HepG2 (cell line): ENCODE results near the gene KRTAP5-2. TPM values are rescaled to one million over a fixed set of nuclear protein-coding genes. Genes with fewer than 3 reads are reported as not detected.

ENCODE experiments used
- ATAC-seq: fragments of 200-7000 bp; cut with Tn5 transposase; 3 replicates; pipeline ENCODE4 v1.9.1; 2020; ENCODE audit warnings: mild to moderate bottlenecking, moderate library complexity
- BruUV-seq: library from RNA; stranded (reverse); fragments of 400-500 nt; replicated peaks from 2 replicates; lab custom pipeline; 2021; lab: Mats Ljungman, UMichigan
- CTCF ChIA-PET: fragments of 300-600 bp; formaldehyde crosslinking; extraction: SDS; loops from one replicate; lab custom pipeline; 2021; ENCODE audit warnings: low total read pairs, inconsistent platforms, low intra/inter-chr PET ratio; lab: Yijun Ruan, JAX
- POLR2A ChIA-PET: fragments of 350-600 bp; sonication (Branson Sonifier 250); formaldehyde crosslinking; loops from one replicate; lab custom pipeline; 2020; ENCODE audit warnings: antibody characterized with exemption, inconsistent platforms; lab: Yijun Ruan, JAX
- DNase-seq: peaks from one replicate; pipeline ENCODE4 v3.0.0-alpha.2; 2015; ENCODE audit warnings: low spot score
- FAIRE-seq: peaks from 3 replicates; lab custom pipeline; 2011; peaks lifted over from hg19 to GRCh38; lab: Jason Lieb, UNC
- H2AFZ ChIP-seq: one replicate; pipeline ENCODE4 v1.6.1; 2011; ENCODE audit warnings: low read length, inconsistent platforms
- H3K27ac ChIP-seq: fragments of 300-600 bp; 3 replicates; pipeline ENCODE4 v1.8.0; 2011; ENCODE audit warnings: mixed run types, mild to moderate bottlenecking, mixed read lengths, low read length, inconsistent platforms; ENCODE audit not compliant: insufficient read depth; ENCODE audit errors: extremely low read length
- H3K27me3 ChIP-seq, 2 experiments: fragments of 200-600 bp in 1 of 2; 2 replicates in 1 of 2; 3 replicates in 1 of 2; pipeline versions ENCODE4 v1.6.0 to v1.8.0; 2011; ENCODE audit warnings: low read length in 2 of 2, mild to moderate bottlenecking in 2 of 2, moderate library complexity in 2 of 2, inconsistent platforms in 1 of 2; ENCODE audit not compliant: insufficient read depth in 2 of 2, control insufficient read depth in 1 of 2
- H3K36me3 ChIP-seq, 2 experiments: fragments of 200-600 bp in 1 of 2; replicated peaks in 1 of 2; 2 replicates in 1 of 2; 3 replicates in 1 of 2; pipeline versions ENCODE4 v1.5.1 to v1.8.0; 2011; ENCODE audit warnings: low read length in 2 of 2, inconsistent platforms in 1 of 2; ENCODE audit not compliant: insufficient read depth in 2 of 2, control insufficient read depth in 1 of 2
- H3K4me1 ChIP-seq: 2 replicates; pipeline ENCODE4 v1.5.1; 2012; ENCODE audit warnings: low read length, inconsistent platforms; ENCODE audit not compliant: insufficient read depth
- H3K4me2 ChIP-seq: 2 replicates; pipeline ENCODE4 v1.6.0; 2011; ENCODE audit warnings: low read depth, low read length, inconsistent platforms
- H3K4me3 ChIP-seq, 3 experiments: fragments of 200-600 bp in 1 of 3; sonication (generic), shearing (Covaris generic) in 1 of 3; replicated peaks in 1 of 3; 2 replicates each; pipeline ENCODE4 v1.5.1; 2011 to 2016; ENCODE audit warnings: low read length in 3 of 3, inconsistent platforms in 2 of 3, low read depth in 2 of 3, mild to moderate bottlenecking in 2 of 3, control low read depth in 1 of 3, mixed read lengths in 1 of 3; ENCODE audit not compliant: insufficient read depth in 1 of 3
- H3K79me2 ChIP-seq: one replicate; pipeline ENCODE4 v1.6.1; 2011; ENCODE audit warnings: low read length, inconsistent platforms; ENCODE audit not compliant: insufficient read depth
- H3K9ac ChIP-seq: 2 replicates; pipeline ENCODE4 v1.6.0; 2011; ENCODE audit warnings: mild to moderate bottlenecking, low read depth, low read length, inconsistent platforms; ENCODE audit not compliant: insufficient read depth
- H3K9me3 ChIP-seq: 2 replicates; pipeline ENCODE4 v1.5.1; 2012; ENCODE audit warnings: mild to moderate bottlenecking, low read length
- H4K20me1 ChIP-seq: 2 replicates; pipeline ENCODE4 v1.6.0; 2011; ENCODE audit warnings: inconsistent platforms, mild to moderate bottlenecking, low read length, moderate library complexity; ENCODE audit not compliant: insufficient read depth
- AHDC1 ChIP-seq: sonication (generic); formaldehyde crosslinking; IDR thresholded peaks from 2 replicates; pipeline ENCODE4 v1.5.1; 2020; ENCODE audit warnings: mild to moderate bottlenecking, missing genetic modification reagents, borderline replicate concordance
- CENPT ChIP-seq: sonication (generic); formaldehyde crosslinking; IDR thresholded peaks from 2 replicates; pipeline ENCODE4 v1.8.0; 2022; ENCODE audit warnings: low read depth, mild to moderate bottlenecking, moderate library complexity, missing genetic modification reagents
- DMTF1 ChIP-seq: sonication (generic); formaldehyde crosslinking; IDR thresholded peaks from 2 replicates; pipeline ENCODE4 v1.4.0; 2020; ENCODE audit warnings: mild to moderate bottlenecking, missing genetic modification reagents
- ZBTB21 ChIP-seq: sonication (generic); formaldehyde crosslinking; IDR thresholded peaks from 2 replicates; pipeline ENCODE4 v1.4.0; 2020; ENCODE audit warnings: missing genetic modification reagents
- ZNF224 ChIP-seq: sonication (generic); formaldehyde crosslinking; IDR thresholded peaks from 2 replicates; pipeline ENCODE4 v1.5.0; 2020; ENCODE audit warnings: mild to moderate bottlenecking, missing genetic modification reagents
- ZNF234 ChIP-seq: sonication (generic); formaldehyde crosslinking; conservative IDR thresholded peaks from 2 replicates; pipeline ENCODE4 v1.5.1; 2020; ENCODE audit warnings: mild to moderate bottlenecking, missing genetic modification reagents
- ZNF484 ChIP-seq: sonication (generic); formaldehyde crosslinking; IDR thresholded peaks from 2 replicates; pipeline ENCODE4 v1.5.1; 2020; ENCODE audit warnings: mild to moderate bottlenecking, low read depth, missing genetic modification reagents, borderline replicate concordance
- ZNF563 ChIP-seq: sonication (generic); formaldehyde crosslinking; IDR thresholded peaks from 2 replicates; pipeline ENCODE4 v1.8.0; 2022; ENCODE audit warnings: mild to moderate bottlenecking, moderate library complexity, missing genetic modification reagents
- WGBS: methylation state at CpG from one replicate; pipeline ENCODE4 v1.1.6; 2017; ENCODE audit warnings: low lambda C conversion rate; 5-methylcytosine and 5-hydroxymethylcytosine counted together
- in situ Hi-C: cut with HindIII; loops from 2 replicates; pipeline ENCODE4 v1.10.0; 2017; ENCODE audit warnings: low pct_unique_long_range_greater_than_20kb; ENCODE audit not compliant: extremely low pct_ligation_motif_present
- intact Hi-C: fragments of 100-400 bp; cut with micrococcal nuclease; formaldehyde crosslinking; loops from one replicate; pipeline ENCODE4 v1.10.0; 2022; ENCODE audit not compliant: unreplicated experiment
- polyA plus RNA-seq, 8 experiments: library from polyadenylated mRNA; depleted of rRNA in 3 of 8; stranded (reverse) in 7 of 8; unstranded in 1 of 8; fragments of >200 nt; fragmentation: Illumina TruSeq in 4 of 8; extraction: Trizol in 4 of 8; gene quantifications; 2 replicates each; pipeline versions ENCODE4 v1.2.1 to v1.2.3, GENCODE V29; 2011 to 2016; ENCODE audit warnings: low read depth in 4 of 8, missing spikeins in 1 of 8, mixed read lengths in 1 of 8; ENCODE audit not compliant: insufficient read depth in 1 of 8
- total RNA-seq, 5 experiments: library from RNA; depleted of rRNA; stranded (reverse); fragments of >200 nt; fragmentation: Illumina TruSeq; extraction: Trizol; gene quantifications; 2 replicates each; pipeline ENCODE4 v1.2.3, GENCODE V29; 2016; ENCODE audit warnings: low read depth in 1 of 5

The KRTAP5-2 gene
- total and polyA plus RNA-seq, 2 of the 13 experiments (the other 11 are each of a cell fraction or from before 2014, with no cell fraction given): not detected

DNA sequence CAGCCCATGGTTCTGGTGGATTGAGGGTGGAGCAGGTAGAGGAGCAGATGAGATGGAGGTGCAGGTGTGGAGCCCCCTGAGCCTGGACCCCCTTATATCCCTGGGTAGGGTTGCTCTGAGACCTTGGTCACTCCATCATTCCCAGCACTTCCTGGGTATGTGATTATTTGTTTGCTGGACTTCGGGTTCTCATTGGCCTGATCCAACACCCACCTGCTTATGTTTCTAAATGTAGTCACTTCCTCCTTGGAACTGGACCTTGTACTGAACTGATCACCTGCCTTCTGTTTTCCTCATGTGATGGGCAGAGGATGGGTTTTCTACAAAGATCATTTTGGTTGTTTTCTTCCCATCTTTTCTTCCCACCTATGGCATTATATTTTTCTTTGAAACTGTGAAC is 24.0 kb upstream of the KRTAP5-2 start, which contains the start of gene KRTAP5-4 (continued):
- TF ChIP-seq DMTF1 (CRISPR knock-in tag) (no peak), ZNF563 (CRISPR knock-in tag) (no peak), ZNF234 (CRISPR knock-in tag) (no peak), ZNF224 (no peak), CENPT (CRISPR knock-in tag) (no peak), ZNF484 (CRISPR knock-in tag) (no peak)
- TF ChIP-seq, all 625 proteins: peak for 0

GRCh38 chr11:1619449-1619848 is 21.4 kb upstream of the KRTAP5-2 start:
- ChIA-PET POLR2A (no interaction called here), CTCF (no interaction called here)
- ATAC-seq (no peak), FAIRE-seq (no peak), DNase-seq (no peak)
- Histone ChIP-seq H3K79me2 (no peaks in the 10 kb centered on the region), H3K4me1 (no peaks in the 10 kb centered on the region), H4K20me1 (no peaks in the 10 kb centered on the region), H3K9ac (no peak overlapping the region), H3K4me3 (no peak overlapping the region), H3K36me3 (no peaks in the 10 kb centered on the region), H3K9me3 (no peaks in the 10 kb centered on the region), H3K27me3 (peaks cover 5 to 27% of the 10 kb centered on the region in 2 experiments), H3K27ac (no peak overlapping the region), H3K4me2 (no peak overlapping the region), H2AFZ (no peak overlapping the region)
- in situ Hi-C loops: no loop called here
- no TSS peak for BruUV-seq
- 27% methylated on average over 10 of the region's 10 CpGs for WGBS
- TF ChIP-seq AHDC1 (no peak), ZBTB21 (CRISPR knock-in tag) (peak; percentile 70)
- intact Hi-C loops: no loop called here
